A172 (cell line): ENCODE measurements around the gene SLC38A8. TPM values are rescaled to one million over a fixed set of nuclear protein-coding genes. Genes with fewer than 3 reads are reported as not detected.

Experiments used
- DNase-seq: peaks from one replicate; pipeline ENCODE4 v3.0.0-alpha.2; 2015; ENCODE audit warnings: low spot score
- total RNA-seq: library from RNA; depleted of rRNA; stranded (reverse); fragments of >200 nt; shearing (Covaris generic); gene quantifications from 2 replicates; pipeline ENCODE4 v1.2.3, GENCODE V29; 2014

SLC38A8 gene
- total RNA-seq, 1 experiment from 2014 or later = not detected

- peak; percentile 33 for DNase-seq
These were observed 41.5 kb downstream of the SLC38A8 start for GRCh38 chr16:84000989-84001642.

- DNase-seq = no peak
These were observed 44.5 kb downstream of the SLC38A8 start for GRCh38 chr16:83998091-83998490.

- DNase-seq = no peak
These were observed 45.9 kb downstream of the SLC38A8 start for GRCh38 chr16:83996481-83997252.

GRCh38 chr16:83995754-83996153 lies 46.8 kb downstream of the SLC38A8 start:
- DNase-seq = no peak

- DNase-seq = no peak
These were observed 47.9 kb downstream of the SLC38A8 start for GRCh38 chr16:83994703-83995102.

GRCh38 chr16:83994087-83994486 lies 48.5 kb downstream of the SLC38A8 start:
- peak; percentile 69 for DNase-seq

GRCh38 chr16:83992624-83993023 lies 50.0 kb downstream of the SLC38A8 start:
- peak; percentile 81 for DNase-seq

GRCh38 chr16:83990492-83990891 lies 52.1 kb downstream of the SLC38A8 start:
- no peak for DNase-seq

- DNase-seq = no peak
These were observed 53.3 kb downstream of the SLC38A8 start for GRCh38 chr16:83989300-83989699.

- peak; percentile 31 for DNase-seq
These were observed 59.1 kb downstream of the SLC38A8 start for GRCh38 chr16:83983491-83983890.

- DNase-seq = no peak
These were observed 60.8 kb downstream of the SLC38A8 start for GRCh38 chr16:83981799-83982198.

- no peak for DNase-seq
These were observed 61.8 kb downstream of the SLC38A8 start for GRCh38 chr16:83980794-83981193.

GRCh38 chr16:83979441-83979840 lies 63.2 kb downstream of the SLC38A8 start:
- DNase-seq = no peak

GRCh38 chr16:83978401-83978904 lies 64.1 kb downstream of the SLC38A8 start:
- no peak for DNase-seq

- DNase-seq = no peak
These were observed 65.4 kb downstream of the SLC38A8 start for GRCh38 chr16:83977056-83977815.

GRCh38 chr16:83975590-83976260 lies 66.9 kb downstream of the SLC38A8 start:
- DNase-seq = no peak

- DNase-seq = no peak
These were observed 68.1 kb downstream of the SLC38A8 start for GRCh38 chr16:83974475-83974874.

GRCh38 chr16:83973581-83974385 lies 68.8 kb downstream of the SLC38A8 start:
- DNase-seq = no peak

- DNase-seq = no peak
These were observed 69.5 kb downstream of the SLC38A8 start for GRCh38 chr16:83973077-83973476.

GRCh38 chr16:83972256-83973008 lies 70.2 kb downstream of the SLC38A8 start:
- DNase-seq = no peak
